ENCODE results near the gene SECTM1. TPM values are rescaled to one million over a fixed set of nuclear protein-coding genes. Genes with fewer than 3 reads are reported as not detected.

Gene SECTM1
- total RNA-seq, 1 donor from 2014 or later: not detected

- Mint-ChIP-seq H3K27ac (ENCODE audit: unreplicated experiment) (peak overlapping the region; percentile 35), H3K9me3 (no peaks in the 10 kb centered on the region), H3K27me3 (ENCODE audit: low read depth) (peaks cover 33% of the 10 kb centered on the region), H3K4me1 (peaks cover 6% of the 10 kb centered on the region), H3K4me3 (no peak overlapping the region), H3K36me3 (ENCODE audit: low read depth) (no peaks in the 10 kb centered on the region)
- DNase-seq (ENCODE audit: low read depth, low spot score): no peak
- TF ChIP-seq, protein P1, sequence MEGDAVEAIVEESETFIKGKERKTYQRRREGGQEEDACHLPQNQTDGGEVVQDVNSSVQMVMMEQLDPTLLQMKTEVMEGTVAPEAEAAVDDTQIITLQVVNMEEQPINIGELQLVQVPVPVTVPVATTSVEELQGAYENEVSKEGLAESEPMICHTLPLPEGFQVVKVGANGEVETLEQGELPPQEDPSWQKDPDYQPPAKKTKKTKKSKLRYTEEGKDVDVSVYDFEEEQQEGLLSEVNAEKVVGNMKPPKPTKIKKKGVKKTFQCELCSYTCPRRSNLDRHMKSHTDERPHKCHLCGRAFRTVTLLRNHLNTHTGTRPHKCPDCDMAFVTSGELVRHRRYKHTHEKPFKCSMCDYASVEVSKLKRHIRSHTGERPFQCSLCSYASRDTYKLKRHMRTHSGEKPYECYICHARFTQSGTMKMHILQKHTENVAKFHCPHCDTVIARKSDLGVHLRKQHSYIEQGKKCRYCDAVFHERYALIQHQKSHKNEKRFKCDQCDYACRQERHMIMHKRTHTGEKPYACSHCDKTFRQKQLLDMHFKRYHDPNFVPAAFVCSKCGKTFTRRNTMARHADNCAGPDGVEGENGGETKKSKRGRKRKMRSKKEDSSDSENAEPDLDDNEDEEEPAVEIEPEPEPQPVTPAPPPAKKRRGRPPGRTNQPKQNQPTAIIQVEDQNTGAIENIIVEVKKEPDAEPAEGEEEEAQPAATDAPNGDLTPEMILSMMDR (conservative IDR thresholded peaks at IDR 0.05): no peak
Observed at GRCh38 chr17:82327289-82327688, 6.3 kb downstream of the SECTM1 start.

GRCh38 chr17:82325286-82326180 lies 8.0 kb downstream of the SECTM1 start:
- TF ChIP-seq, protein P1 (conservative IDR thresholded peaks at IDR 0.05): no peak
- Mint-ChIP-seq H3K4me1 (peaks cover 6% of the 10 kb centered on the region), H3K27me3 (ENCODE audit: low read depth) (peaks cover 22% of the 10 kb centered on the region), H3K4me3 (no peak overlapping the region), H3K27ac (ENCODE audit: unreplicated experiment) (no peak overlapping the region), H3K9me3 (no peaks in the 10 kb centered on the region), H3K36me3 (ENCODE audit: low read depth) (no peaks in the 10 kb centered on the region)
- no peak for DNase-seq (ENCODE audit: low read depth, low spot score)

- TF ChIP-seq, protein P1 (conservative IDR thresholded peaks at IDR 0.05): no peak
- H3K27me3 Mint-ChIP-seq (ENCODE audit: low read depth): peaks cover 19% of the 10 kb centered on the region
- H3K9me3 Mint-ChIP-seq: no peaks in the 10 kb centered on the region
- no peak overlapping the region for H3K27ac Mint-ChIP-seq (ENCODE audit: unreplicated experiment)
- no peak overlapping the region for H3K4me3 Mint-ChIP-seq
- H3K36me3 Mint-ChIP-seq (ENCODE audit: low read depth): no peaks in the 10 kb centered on the region
- DNase-seq (ENCODE audit: low read depth, low spot score): no peak
- peaks cover 6% of the 10 kb centered on the region for H3K4me1 Mint-ChIP-seq
Observed at GRCh38 chr17:82324566-82325285, 8.8 kb downstream of the SECTM1 start.

DNA sequence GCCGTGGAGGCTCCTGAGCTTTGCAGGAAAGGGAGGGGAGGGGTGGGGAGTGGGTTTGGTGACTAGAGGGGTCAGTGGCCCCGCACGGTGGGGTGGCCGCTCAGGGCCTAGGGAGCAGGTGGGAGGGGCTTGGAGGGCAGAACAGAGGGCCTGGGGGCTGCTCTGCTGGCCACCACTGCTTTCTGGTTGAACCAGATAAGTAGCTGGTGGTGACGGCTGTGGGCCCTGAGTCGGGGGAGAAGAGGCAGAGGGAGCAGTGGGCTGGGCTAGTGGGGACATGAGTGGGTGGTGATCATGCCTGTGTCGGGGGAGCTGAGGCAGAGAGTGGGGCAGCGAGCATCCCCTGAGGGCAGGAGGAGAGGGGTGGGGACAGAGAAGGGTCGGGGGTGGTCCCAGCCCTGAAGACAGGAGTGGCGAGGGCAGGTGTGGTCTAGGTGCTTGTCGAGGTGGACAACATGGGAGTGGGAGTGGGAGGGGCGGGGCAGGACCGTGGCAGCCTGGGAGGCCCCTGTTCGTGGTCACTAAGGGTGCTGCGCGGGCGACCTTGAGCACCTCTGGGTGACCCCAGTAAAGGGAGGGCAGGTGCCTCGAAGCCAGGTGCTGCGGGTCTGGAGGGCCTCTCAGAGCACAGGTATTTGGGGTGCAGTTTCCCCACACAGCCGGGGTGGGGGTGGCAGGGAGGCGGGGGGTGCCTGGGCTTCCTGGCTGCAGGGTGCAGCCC lies 9.9 kb downstream of the SECTM1 start:
- no peaks in the 10 kb centered on the region for H3K36me3 Mint-ChIP-seq (ENCODE audit: low read depth)
- H3K27ac Mint-ChIP-seq (ENCODE audit: unreplicated experiment): no peak overlapping the region
- H3K27me3 Mint-ChIP-seq (ENCODE audit: low read depth): peaks cover 12% of the 10 kb centered on the region
- TF ChIP-seq, protein P1 (conservative IDR thresholded peaks at IDR 0.05): no peak
- DNase-seq (ENCODE audit: low read depth, low spot score): no peak
- H3K4me3 Mint-ChIP-seq: no peak overlapping the region
- H3K4me1 Mint-ChIP-seq: peaks cover 6% of the 10 kb centered on the region
- H3K9me3 Mint-ChIP-seq: no peaks in the 10 kb centered on the region
